Measurements from ENCODE around the gene SCYGR4.

GRCh38 chr2:227653419-227653818 lies 36.1 kb downstream of the SCYGR4 start:
- TF ChIP-seq CTCF (IDR thresholded peaks at IDR 0.05) (no peak), POLR2AphosphoS5 (IDR thresholded peaks at IDR 0.05; ENCODE audit: insufficient read depth in 1 of 2, low read depth in 1 of 2) (no peak), POLR2A (IDR thresholded peaks at IDR 0.05) (no peak)

Measured in vagina (tissue), 2 donors.